HuH-7 (cell line): ENCODE data around the gene GLTP.

ENCODE experiments used
- DNase-seq: peaks from one replicate; pipeline ENCODE4 v3.0.0; 2011; ENCODE audit warnings: low spot score

GLTP gene

GRCh38 chr12:109842021-109842420, 38.3 kb downstream of the GLTP start:
- no peak for DNase-seq

GRCh38 chr12:109841356-109841755, 39.0 kb downstream of the GLTP start:
- DNase-seq, result no peak

DNA sequence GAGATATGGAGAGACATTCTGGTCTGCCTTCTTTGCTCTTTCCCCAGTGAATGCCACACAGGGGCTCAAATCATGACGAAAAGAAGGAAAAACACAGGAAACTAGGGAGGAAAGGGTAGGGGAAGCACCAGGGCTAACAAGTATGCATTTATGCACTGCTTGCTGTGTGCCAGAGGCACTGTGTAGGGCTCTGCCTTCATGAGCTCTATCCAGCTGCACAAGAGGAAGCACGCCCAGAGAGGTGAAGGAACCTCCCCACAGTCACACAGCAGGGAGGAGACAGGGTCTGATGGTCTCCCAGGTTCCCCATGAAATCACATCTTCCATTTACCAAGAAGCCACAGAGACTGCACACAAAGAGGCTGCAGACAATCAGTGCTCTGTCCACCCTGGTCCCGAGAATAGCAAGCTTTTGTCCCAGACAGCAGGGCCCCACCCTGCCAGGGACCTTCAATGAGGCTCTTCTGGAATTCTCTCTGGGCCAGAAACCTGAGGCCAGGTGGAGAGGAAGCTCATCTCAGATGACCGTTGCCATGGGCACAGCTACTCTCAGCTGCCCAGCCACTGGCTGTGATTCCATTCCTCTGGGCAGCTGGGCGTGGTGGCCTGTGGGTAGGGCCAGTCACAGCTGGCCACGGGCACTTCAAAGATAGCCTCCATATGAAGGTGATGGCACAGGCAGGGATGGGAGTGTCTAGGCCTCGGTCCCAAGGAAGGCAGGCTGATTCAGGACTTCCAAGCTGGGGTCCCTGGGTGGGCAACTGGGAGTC, 39.9 kb downstream of the GLTP start:
- no peak for DNase-seq

DNA sequence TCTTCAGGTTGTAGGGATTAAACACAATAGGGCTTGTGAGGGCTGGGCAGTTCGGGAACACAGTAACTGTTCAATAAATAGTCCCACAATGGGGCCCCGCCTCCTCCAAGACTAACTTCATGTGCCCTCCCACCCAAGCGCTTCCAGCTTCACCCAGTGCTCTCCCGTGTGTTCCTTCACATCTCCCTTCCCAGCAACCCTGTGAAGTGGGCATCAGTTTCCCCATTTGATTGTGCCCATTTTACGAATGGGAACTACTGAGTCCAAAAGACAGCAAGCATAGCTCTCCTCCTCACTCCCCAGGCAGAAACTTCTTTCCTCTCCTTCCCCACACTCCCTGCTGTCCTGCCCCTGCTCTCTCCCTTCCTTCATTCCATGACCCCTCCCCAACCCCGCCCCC, 40.9 kb downstream of the GLTP start:
- no peak for DNase-seq

- DNase-seq, result no peak
These were observed 43.4 kb downstream of the GLTP start for GRCh38 chr12:109836916-109837315.

GRCh38 chr12:109835827-109836226, 44.5 kb downstream of the GLTP start:
- DNase-seq, result no peak

- peak; percentile 78 for DNase-seq
These were observed 46.8 kb downstream of the GLTP start, which contains the start of gene TRPV4 for GRCh38 chr12:109833307-109834189. Gene TRPV4 (minus strand): TSS chr12:109833398. CDS start chr12:109814796, 18,602 bp downstream.

- no peak for DNase-seq
These were observed 47.6 kb downstream of the GLTP start for GRCh38 chr12:109832541-109833306.

DNA sequence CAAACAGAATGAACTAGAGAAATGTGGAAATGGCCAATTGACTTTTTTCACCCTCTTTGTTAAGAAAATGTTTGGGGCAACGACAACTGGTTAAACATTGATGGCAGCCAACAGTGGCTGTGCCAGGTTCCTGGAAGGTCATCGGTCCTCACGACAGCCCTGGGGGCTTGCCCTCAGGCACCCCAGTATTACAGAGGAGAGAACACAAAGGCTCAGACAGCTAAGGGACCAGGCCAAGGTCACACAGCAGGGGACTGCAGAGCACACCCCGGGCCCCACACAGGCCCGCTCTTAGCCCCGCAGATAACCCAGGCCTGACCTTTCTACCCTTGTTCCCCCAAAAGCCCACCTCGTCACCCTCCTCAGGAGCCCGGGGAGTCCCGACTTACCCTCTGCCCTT, 48.4 kb downstream of the GLTP start:
- DNase-seq, result no peak

DNA sequence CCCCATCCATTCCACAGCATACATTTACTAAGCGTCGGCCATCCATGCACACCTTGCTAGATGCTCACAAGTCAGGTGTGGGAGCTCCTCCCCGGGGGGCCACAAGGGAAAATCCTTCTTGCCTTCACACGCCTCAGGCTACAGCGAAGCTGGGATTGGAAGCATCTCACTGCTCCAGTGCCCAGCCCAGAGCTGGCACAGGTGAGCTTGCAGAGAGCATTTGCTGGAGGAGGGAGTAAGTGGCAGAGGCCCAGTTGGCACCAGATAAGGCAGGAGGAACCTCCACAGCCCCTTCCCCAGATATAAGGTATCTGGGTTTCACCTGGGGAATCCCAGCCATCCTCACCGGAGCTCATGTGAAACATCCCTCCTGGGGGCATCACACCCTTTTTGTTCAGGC, 49.0 kb downstream of the GLTP start:
- no peak for DNase-seq

GRCh38 chr12:109830718-109831117, 49.6 kb downstream of the GLTP start:
- no peak for DNase-seq

- no peak for DNase-seq
These were observed 50.1 kb downstream of the GLTP start for GRCh38 chr12:109830267-109830666.

GRCh38 chr12:109829667-109830066, 50.7 kb downstream of the GLTP start:
- DNase-seq, result no peak

DNA sequence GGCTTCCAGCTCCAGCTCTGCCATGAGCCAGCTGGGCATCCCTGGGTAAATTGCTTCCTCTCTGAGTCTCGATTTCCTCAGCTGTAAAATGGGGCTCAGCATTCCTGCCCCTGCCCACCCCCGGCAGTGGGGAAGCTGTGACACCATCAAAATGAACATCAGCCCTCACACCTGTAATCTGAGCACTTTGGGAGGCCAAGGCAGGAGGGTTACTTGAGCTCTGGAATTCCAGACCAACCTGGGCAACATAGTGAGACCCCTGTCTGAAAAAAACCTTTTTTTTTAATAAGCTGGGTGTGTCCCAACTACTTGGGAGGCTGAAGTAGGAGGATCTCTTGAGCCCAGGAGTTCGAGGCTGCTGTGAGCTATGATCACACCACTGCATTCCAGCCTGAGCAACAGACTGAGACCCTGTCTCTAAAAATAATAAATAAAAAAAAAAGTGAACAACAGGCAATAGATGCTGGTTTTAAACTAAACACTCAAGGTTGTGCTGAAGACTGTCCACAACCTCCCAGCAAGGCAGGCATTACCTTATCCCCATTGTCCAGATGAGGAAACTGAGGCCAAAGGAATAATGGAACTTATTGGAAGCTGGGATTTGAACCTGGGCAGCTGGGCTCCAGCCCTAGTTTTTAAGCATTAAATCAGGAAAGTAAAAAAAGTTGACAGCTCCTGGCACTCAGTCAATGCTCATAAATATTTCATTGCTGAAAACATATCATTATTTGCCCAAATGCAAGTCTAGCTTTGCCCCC, 51.4 kb downstream of the GLTP start:
- no peak for DNase-seq

GRCh38 chr12:109827566-109828550, 52.5 kb downstream of the GLTP start:
- no peak for DNase-seq

GRCh38 chr12:109827080-109827479, 53.3 kb downstream of the GLTP start:
- no peak for DNase-seq

DNA sequence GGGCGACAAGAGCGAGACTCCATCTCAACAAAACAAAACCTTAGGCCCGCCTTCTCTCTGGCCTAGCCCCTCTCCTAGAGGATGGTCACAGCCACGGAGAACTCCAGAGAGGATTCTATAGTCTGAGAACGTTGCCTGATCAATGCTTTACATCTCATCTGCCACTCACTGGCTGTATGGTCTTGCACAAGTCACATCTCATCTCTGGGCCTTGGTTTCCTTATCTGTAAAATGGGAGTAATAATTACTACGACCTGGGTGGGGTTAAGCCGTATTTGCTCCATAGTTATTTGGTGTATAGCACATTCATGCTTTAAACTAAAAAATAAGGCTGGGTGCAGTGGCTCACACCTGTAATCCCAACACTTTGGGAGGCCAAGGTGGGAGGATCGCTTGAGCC, 55.6 kb downstream of the GLTP start:
- DNase-seq, result no peak

DNA sequence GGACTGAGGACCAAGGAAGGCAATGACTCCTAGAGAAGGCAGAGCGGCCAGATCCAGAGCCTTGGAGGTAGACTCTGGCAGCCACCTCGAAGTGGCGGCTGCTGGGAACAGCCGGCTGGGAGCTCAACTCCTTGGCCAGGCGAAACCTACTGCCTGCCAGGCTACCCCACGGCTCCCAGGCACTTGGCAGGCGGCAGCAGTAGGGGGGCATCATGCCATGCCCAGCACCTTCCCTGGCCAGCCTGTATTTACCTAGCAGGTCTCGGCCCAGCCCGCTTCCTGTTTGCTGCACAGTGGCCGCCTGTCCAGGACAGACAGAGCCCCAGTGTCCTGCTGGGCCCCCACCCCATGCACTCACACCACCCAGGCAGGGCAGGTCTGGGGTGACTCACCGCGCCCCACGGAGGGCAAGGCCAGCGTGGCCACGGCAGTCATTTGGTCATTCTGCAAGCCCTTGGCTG, 57.4 kb downstream of the GLTP start:
- DNase-seq, result no peak

DNA sequence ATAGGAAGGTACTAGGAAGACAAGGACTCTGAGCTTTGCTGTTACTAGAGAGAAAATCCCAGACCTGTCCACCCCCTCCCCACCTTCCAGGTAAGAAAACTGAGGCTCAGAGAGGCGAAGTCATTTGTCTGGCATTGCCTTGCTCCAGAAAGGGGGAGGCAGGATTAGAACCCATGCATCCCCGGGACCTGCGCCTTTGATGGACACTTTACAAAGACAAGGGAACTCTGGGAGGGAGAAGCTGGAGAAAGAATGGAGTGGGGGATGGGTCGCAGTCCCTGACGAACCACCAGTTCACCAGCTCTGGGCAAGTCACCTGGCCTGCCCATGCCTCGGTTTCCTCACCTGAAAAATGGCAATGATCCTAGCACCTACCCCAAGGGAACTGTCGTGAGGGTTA, 57.9 kb downstream of the GLTP start:
- no peak for DNase-seq

DNA sequence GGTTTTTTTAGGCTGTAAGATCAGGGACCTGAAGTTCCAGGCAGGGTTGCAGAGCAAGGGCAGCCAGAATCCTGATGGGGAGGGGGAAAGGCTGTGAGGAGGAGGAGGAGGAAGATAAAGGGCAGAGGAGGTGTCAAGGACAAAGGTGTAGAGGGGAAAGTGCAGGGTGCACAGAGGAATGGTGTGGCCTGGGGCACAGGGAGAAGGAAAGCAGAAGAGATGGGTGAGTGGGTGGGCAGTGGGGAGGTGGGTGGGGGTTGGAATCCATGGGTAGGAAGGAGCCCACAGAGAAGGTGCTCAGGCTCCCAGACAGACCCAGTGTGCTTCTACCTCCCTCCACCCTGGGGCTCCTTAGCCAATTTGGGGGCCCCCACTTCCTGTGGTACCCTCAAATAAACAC, 58.4 kb downstream of the GLTP start:
- DNase-seq, result no peak
